NB4 (cell line): ENCODE data around the gene LMTK2.

ENCODE experiments used
- CTCF ChIP-seq: IDR thresholded peaks from one replicate; pipeline ENCODE4 v1.5.1; 2012; ENCODE audit warnings: low read depth, low read length
- POLR2A ChIP-seq: IDR thresholded peaks from 2 replicates; pipeline ENCODE4 v1.6.1; 2011; ENCODE audit warnings: mild to moderate bottlenecking; ENCODE audit not compliant: insufficient read length; ENCODE audit errors: extremely low read depth

- TF ChIP-seq CTCF (no peak), POLR2A (no peak)
Measured at GRCh38 chr7:98084631-98085030, 22.0 kb upstream of the LMTK2 start.
